Colonic mucosa (tissue), 4 donors: ENCODE results near the gene ULK3. TPM values are rescaled to one million over a fixed set of nuclear protein-coding genes. Genes with fewer than 3 reads are reported as not detected.
"Not testable (repeated sequence)": the region's sequence is repeated elsewhere in the genome, so short reads cannot be mapped to it uniquely, and the experiment has no call there.

Experiments used
- DNase-seq: peaks from one replicate; pipeline ENCODE4 v3.0.0-alpha.2; 2020
- H3K27ac ChIP-seq: fragments of 200-600 bp; one replicate; pipeline ENCODE4 v1.8.0; 2021
- H3K27me3 ChIP-seq: fragments of 200-600 bp; one replicate; pipeline ENCODE4 v1.8.0; 2021
- H3K36me3 ChIP-seq: fragments of 200-600 bp; one replicate; pipeline ENCODE4 v1.8.0; 2021
- H3K4me1 ChIP-seq: fragments of 200-600 bp; one replicate; pipeline ENCODE4 v1.8.0; 2021; ENCODE audit warnings: mild to moderate bottlenecking
- H3K4me3 ChIP-seq: fragments of 200-600 bp; one replicate; pipeline ENCODE4 v1.8.0; 2021
- H3K9ac ChIP-seq, 2 donors: one replicate each; pipeline ENCODE4 v1.7.0; 2013; ENCODE audit warnings: control low read depth in 2 of 2, low read depth in 2 of 2, low read length in 2 of 2
- H3K9me3 ChIP-seq: fragments of 200-600 bp; one replicate; pipeline ENCODE4 v1.8.0; 2021
- intact Hi-C: fragments of 100-400 bp; cut with DNase I; formaldehyde crosslinking; loops from one replicate; pipeline ENCODE4 v1.14.1; 2022
- total RNA-seq, 2 donors: library from RNA; stranded (reverse); fragmentation: NEBNext Ultra II Directional in 1 of 2; extraction: Animal tissue kit (Norgen Biotek cat#: 25700) in 1 of 2; gene quantifications; one replicate each; pipeline ENCODE4 v1.2.1, GENCODE V29; 2021
- TF ChIP-seq, protein P1 (sequence below): fragments of 200-600 bp; IDR thresholded peaks from one replicate; pipeline ENCODE4 v1.8.0; 2022; ENCODE audit warnings: antibody characterized with exemption, mild to moderate bottlenecking
- donor health status: healthy.
- donor health status: DM: no; HTN: no; CAD: no.
- donor health status: DM: no; HTN: no; CAD: no.

The ULK3 gene
- total RNA-seq, 2 donors from 2014 or later, result 45.6 to 50.7 TPM

DNA sequence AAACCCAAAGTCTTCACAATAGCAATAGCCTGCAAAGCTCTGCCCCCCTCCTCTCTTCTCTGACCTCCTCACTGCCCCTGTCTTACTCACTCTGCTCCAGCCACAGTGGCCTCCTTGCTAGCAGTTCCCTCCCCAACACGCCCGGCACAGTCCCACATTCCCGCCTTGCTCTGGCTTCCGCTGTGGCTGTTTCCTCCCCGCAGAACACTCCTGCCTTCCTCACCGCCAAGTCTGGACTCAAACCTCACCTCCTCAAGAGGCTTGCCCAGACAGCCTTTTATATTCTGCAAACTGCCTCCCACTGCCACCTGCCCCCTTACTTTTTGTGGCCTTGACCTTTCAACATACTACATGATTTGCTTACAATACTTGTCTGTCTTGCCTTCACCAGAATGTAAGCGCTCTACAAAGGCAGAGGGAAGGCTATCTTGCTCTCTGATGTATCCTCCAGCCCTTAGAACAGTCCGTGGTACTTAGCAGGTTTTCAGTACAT lies 46.5 kb upstream of the ULK3 start:
- Histone ChIP-seq H3K27ac (peak overlapping the region; percentile 74), H3K4me3 (peak overlapping the region; percentile 86), H3K36me3 (no peaks in the 10 kb centered on the region), H3K27me3 (no peaks in the 10 kb centered on the region), H3K9ac (peak overlapping the region in 1 of 2 donors; percentile 96), H3K9me3 (no peaks in the 10 kb centered on the region), H3K4me1 (peaks cover 4% of the 10 kb centered on the region)
- DNase-seq, result no peak
- intact Hi-C loops, result no loop called here
- TF ChIP-seq, protein P1, sequence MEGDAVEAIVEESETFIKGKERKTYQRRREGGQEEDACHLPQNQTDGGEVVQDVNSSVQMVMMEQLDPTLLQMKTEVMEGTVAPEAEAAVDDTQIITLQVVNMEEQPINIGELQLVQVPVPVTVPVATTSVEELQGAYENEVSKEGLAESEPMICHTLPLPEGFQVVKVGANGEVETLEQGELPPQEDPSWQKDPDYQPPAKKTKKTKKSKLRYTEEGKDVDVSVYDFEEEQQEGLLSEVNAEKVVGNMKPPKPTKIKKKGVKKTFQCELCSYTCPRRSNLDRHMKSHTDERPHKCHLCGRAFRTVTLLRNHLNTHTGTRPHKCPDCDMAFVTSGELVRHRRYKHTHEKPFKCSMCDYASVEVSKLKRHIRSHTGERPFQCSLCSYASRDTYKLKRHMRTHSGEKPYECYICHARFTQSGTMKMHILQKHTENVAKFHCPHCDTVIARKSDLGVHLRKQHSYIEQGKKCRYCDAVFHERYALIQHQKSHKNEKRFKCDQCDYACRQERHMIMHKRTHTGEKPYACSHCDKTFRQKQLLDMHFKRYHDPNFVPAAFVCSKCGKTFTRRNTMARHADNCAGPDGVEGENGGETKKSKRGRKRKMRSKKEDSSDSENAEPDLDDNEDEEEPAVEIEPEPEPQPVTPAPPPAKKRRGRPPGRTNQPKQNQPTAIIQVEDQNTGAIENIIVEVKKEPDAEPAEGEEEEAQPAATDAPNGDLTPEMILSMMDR, result no peak

DNA sequence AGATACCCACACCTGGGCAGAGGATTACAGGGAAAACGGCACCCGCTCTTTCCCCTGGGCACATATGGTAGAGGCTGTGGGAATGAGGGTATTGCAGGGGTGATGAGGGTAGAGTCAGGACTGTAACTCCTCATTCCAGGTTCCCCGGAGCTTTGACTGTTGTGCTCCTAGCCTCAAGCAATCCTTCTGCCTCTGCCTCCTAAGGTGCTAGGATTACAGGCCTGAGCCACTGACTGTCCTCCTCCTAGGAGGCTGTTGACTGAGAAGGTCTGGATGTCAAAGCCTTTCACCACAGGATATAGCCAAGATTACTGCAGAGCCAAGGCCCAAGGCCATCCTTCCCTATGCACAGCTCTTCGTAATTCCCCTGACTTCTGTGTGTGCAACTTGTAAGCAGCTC lies 45.8 kb upstream of the ULK3 start:
- Histone ChIP-seq H3K27me3 (no peaks in the 10 kb centered on the region), H3K9ac (peak overlapping the region in 1 of 2 donors; percentile 96), H3K27ac (no peak overlapping the region), H3K9me3 (no peaks in the 10 kb centered on the region), H3K4me3 (no peak overlapping the region), H3K4me1 (peaks cover 4% of the 10 kb centered on the region), H3K36me3 (no peaks in the 10 kb centered on the region)
- DNase-seq, result no peak
- TF ChIP-seq, protein P1, result no peak
- intact Hi-C loops, result no loop called here

DNA sequence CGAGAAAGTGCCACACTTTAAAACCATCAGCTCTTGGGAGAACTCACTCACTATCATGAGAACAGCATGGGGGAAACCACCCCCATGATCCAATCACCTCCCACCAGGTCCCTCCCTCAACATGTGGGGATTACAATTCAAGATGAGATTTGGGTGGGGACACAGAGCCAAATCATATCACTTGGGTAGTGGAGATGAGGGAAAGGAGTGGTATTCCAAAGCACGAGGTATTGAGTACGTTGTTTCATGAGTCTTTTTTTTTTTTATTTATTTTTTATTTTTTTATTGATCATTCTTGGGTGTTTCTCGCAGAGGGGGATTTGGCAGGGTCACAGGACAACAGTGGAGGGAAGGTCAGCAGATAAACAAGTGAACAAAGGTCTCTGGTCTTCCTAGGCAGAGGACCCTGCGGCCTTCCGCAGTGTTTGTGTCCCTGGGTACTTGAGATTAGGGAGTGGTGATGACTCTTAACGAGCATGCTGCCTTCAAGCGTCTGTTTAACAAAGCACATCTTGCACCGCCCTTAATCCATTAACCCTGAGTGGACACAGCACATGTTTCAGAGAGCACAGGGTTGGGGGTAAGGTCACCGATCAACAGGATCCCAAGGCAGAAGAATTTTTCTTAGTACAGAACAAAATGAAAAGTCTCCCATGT lies 44.7 kb upstream of the ULK3 start:
- H3K9me3 ChIP-seq, H3K27me3 ChIP-seq, DNase-seq, intact Hi-C loops, H3K27ac ChIP-seq, H3K4me1 ChIP-seq, H3K4me3 ChIP-seq, H3K36me3 ChIP-seq, H3K9ac ChIP-seq: not testable (repeated sequence)

DNA sequence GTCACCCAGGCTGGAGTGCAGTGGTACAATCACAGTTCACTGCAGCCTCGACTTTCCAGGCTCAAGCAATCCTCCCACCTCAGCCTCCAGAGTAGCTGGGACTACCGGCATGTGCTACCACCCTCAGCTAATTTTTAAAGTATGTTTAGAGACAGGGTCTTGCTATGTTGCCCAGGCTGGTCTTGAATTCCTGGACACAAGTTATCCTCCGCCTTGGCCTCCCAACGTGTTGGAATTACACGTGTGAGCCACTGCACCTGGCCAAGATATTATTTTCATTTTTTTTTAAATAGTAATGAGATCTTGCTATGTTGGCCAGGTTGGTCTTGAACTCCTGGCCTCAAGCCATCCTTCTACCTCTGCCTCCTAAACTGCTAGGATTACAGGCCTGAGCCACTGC lies 42.5 kb upstream of the ULK3 start:
- TF ChIP-seq, protein P1, result no peak
- no peaks in the 10 kb centered on the region for H3K36me3 ChIP-seq
- no peaks in the 10 kb centered on the region for H3K27me3 ChIP-seq
- no peak overlapping the region for H3K9ac ChIP-seq
- intact Hi-C loops, result no loop called here
- H3K27ac ChIP-seq, result no peak overlapping the region
- no peak overlapping the region for H3K4me3 ChIP-seq
- H3K4me1 ChIP-seq, result no peaks in the 10 kb centered on the region
- H3K9me3 ChIP-seq, result no peaks in the 10 kb centered on the region
- DNase-seq, result no peak

DNA sequence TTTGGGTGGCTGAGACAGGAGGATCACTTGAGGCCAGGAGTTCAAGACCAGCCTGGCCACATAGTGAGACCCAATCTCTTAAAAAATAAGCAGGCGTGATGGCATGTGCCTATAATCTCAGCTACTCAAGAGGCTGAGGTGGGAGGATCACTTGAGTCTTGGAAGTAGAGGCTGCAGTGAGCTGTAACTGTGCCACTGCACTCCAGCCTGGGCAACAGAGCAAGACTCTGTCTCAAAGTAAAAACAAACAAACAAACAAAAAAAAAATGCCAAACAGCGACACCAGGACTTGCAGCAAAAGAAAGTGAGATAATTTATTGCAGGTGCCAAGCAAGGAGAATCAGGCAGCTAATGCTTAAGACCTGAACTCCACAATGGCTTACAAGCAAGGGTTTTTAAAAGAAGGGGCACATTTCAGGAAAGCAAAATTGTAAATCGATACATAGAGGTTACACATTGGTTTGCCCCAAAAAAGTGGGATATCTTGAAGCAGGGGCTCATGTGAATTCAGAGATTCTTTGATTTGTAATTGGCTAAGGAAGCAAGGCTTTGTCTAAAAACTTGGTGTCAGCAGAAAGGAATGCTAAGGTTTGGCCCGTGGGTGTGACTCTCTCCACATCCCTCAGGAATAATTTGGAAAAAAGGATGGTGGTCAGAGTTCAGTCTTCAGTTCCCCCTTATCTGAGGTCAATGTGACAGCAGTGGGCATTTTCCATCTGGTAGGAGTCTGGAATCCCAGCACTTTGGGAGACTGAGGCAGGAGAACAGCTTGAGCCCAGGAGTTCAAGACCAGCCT lies 41.7 kb upstream of the ULK3 start:
- intact Hi-C loops, result no loop called here
- Histone ChIP-seq H3K27ac (no peak overlapping the region), H3K9ac (no peak overlapping the region), H3K36me3 (no peaks in the 10 kb centered on the region), H3K9me3 (no peaks in the 10 kb centered on the region), H3K4me1 (no peaks in the 10 kb centered on the region), H3K27me3 (no peaks in the 10 kb centered on the region), H3K4me3 (no peak overlapping the region)
- TF ChIP-seq, protein P1, result no peak
- no peak for DNase-seq

DNA sequence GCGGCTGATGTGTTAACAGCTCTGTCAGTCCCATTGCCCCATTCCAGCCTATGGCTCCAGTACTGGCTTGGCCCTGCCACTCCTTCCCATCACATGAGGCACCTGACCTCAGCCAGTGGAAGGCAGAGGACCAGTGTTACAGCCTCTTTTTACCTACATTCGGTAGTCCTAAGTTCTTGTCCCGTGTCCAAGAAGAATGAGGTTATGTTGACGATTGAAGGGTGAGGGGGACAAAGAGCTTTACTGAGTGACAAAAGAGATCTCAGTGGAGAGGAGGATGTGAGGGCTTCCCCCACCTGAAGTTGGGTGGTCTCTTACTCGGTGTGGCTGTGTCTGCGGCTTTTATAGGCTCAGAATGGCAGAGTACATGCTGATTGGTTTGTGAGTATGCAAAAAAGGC lies 39.6 kb upstream of the ULK3 start:
- Histone ChIP-seq H3K9ac (no peak overlapping the region), H3K36me3 (no peaks in the 10 kb centered on the region), H3K4me3 (no peak overlapping the region), H3K27me3 (no peaks in the 10 kb centered on the region), H3K4me1 (no peaks in the 10 kb centered on the region), H3K9me3 (no peaks in the 10 kb centered on the region), H3K27ac (no peak overlapping the region)
- TF ChIP-seq, protein P1, result no peak
- no peak for DNase-seq
- intact Hi-C loops, result no loop called here
